Right cardiac atrium (tissue), 5 donors: ENCODE results near the gene TMEM9B. TPM values are rescaled to one million over a fixed set of nuclear protein-coding genes. Genes with fewer than 3 reads are reported as not detected.

Source experiments
- ATAC-seq, 2 donors: fragments of 200-7000 bp; cut with Tn5 transposase; one replicate each; pipeline versions ENCODE4 v1.8.0 to v1.9.1; 2020; ENCODE audit warnings: moderate library complexity in 2 of 2, mild to moderate bottlenecking in 1 of 2
- DNase-seq, 3 donors: peaks; one replicate each; pipeline ENCODE4 v3.0.0-alpha.2; 2020
- H3K27ac ChIP-seq: one replicate; pipeline ENCODE4 v1.5.1; 2013; ENCODE audit warnings: mild to moderate bottlenecking, low read length, control low read depth, moderate library complexity
- H3K27me3 ChIP-seq: one replicate; pipeline ENCODE4 v1.6.1; 2013; ENCODE audit not compliant: control insufficient read depth, insufficient read depth
- H3K4me1 ChIP-seq: one replicate; pipeline ENCODE4 v1.6.1; 2013; ENCODE audit warnings: low read length; ENCODE audit not compliant: control insufficient read depth, insufficient read depth
- H3K4me3 ChIP-seq: one replicate; pipeline ENCODE4 v1.5.1; 2013; ENCODE audit warnings: low read length, control low read depth
- H3K9me3 ChIP-seq: one replicate; pipeline ENCODE4 v1.6.1; 2013; ENCODE audit warnings: low read length; ENCODE audit not compliant: control insufficient read depth
- WGBS: extraction: QIAGEN DNeasy Blood & Tissue Kit; methylation state at CpG from one replicate; pipeline ENCODE4 v1.1.7; 2013; 5-methylcytosine and 5-hydroxymethylcytosine counted together
- intact Hi-C, 4 donors: fragments of 100-400 bp; cut with DNase I; formaldehyde crosslinking; loops; one replicate each; pipeline versions ENCODE4 v1.11.0 to v1.14.0; 2022 to 2023
- polyA plus RNA-seq: library from polyadenylated mRNA; stranded (reverse); fragments of 200-250 nt; gene quantifications from one replicate; pipeline ENCODE4 v1.2.3, GENCODE V29; 2013
- total RNA-seq, 4 donors: library from RNA; stranded (reverse); fragmentation: NEBNext Ultra II Directional; extraction: Animal tissue kit (Norgen Biotek cat#: 25700); gene quantifications; one replicate each; pipeline ENCODE4 v1.2.1, GENCODE V29; 2021
- donor health status: healthy with polysubstance abuse.
- donor health status: DM: no; HTN: yes; CAD: no.
- donor health status: DM: no; HTN: no; CAD: no.
- donor health status: DM: no; HTN: yes; CAD: no; lungs with severe emphysema.
- donor health status: DM: yes; HTN: yes; CAD: no.

TMEM9B gene
- total and polyA plus RNA-seq, 5 donors = 37.2 to 56.8 (median 41.5) TPM

DNA sequence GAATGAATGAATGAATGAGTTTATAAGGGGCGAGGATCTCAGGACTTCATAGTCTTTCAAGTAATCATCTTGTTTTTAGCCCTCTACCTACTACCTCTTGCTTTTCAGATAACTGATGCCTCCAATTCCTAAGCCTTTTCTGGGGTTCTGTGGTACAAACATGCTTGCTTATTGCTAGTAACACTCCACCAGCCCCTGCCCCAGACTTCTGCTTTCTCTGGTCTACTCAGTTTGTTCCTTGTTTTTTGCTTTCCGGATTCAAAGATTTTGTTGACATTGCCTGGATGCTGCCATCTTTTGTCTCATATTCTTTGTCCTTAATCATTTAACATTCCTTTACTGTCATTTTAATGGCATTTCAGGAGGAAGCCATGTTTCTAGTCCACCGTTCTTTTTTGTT lies 8.9 kb upstream of the TMEM9B start:
- WGBS = 72% methylated on average over 3 of the region's 3 CpGs
- intact Hi-C loops = no loop called here
- no peak for ATAC-seq

DNA sequence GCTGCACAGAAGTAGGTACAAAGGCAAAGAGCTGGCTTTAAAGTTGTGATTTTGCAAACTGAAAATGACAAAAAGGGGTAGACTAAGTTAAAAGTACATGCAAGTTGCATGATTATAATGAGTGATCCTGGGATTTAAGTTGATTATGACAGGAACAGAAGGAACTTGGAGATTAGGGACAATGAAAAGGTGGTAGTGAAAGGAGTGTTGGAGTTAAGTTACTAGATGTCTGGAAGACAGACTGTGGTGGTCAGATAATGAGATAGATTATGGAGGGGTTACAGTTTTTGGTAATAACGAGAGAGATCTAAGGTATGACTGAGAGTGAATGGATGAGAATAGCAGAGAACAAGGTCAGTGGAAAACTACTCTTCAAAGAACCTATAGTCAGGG lies 7.7 kb upstream of the TMEM9B start:
- intact Hi-C loops = no loop called here
- ATAC-seq = no peak
- WGBS = 76% methylated on average over 1 of the region's 1 CpG
- Histone ChIP-seq H3K27me3 (no peaks in the 10 kb centered on the region), H3K4me1 (no peaks in the 10 kb centered on the region), H3K4me3 (no peak overlapping the region), H3K27ac (no peak overlapping the region), H3K9me3 (no peaks in the 10 kb centered on the region)
- DNase-seq = no peak

More for the DNA sequence above, 8.9 kb upstream of the TMEM9B start:
- Histone ChIP-seq H3K27me3 (no peaks in the 10 kb centered on the region), H3K4me3 (no peak overlapping the region), H3K27ac (no peak overlapping the region), H3K4me1 (no peaks in the 10 kb centered on the region), H3K9me3 (no peaks in the 10 kb centered on the region)
- no peak for DNase-seq

DNA sequence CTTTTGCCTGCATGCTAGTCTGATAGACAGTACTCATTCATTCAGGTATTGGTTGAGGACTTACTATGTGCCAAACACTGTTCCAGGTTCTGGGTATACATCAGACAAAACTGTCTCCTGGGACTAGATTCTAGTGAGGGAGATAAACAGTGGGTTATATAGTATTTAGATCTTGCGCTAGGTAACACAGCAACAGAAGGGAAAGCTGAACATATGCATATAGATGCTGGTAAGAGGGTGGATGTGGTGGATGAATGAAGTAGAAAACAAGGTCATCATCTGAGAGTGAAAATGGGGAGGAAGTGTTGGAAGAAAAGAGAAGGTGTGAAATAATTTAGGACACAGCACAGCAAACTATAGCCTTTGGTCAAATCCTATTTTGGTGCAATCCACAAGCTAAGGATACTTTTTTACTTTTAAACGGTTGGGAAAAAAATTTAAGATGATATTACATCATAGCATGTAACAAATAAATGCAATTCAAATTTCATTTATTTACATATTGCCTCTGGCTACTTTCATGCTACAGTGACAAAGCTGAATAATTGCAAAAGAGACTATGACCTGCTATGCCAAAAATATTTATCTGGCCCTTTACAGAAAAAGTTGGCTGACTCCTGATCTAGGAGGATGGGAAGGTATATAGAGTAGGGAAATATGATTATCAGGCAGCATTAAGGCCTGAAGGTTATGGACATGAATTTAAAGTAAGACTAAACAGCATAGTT lies 7.1 kb upstream of the TMEM9B start:
- H3K9me3 ChIP-seq = no peaks in the 10 kb centered on the region
- H3K4me3 ChIP-seq = no peak overlapping the region
- H3K4me1 ChIP-seq = no peaks in the 10 kb centered on the region
- no peak overlapping the region for H3K27ac ChIP-seq
- DNase-seq = no peak
- intact Hi-C loops = no loop called here
- WGBS = 84% methylated on average over 2 of the region's 2 CpGs
- no peaks in the 10 kb centered on the region for H3K27me3 ChIP-seq
- no peak for ATAC-seq

DNA sequence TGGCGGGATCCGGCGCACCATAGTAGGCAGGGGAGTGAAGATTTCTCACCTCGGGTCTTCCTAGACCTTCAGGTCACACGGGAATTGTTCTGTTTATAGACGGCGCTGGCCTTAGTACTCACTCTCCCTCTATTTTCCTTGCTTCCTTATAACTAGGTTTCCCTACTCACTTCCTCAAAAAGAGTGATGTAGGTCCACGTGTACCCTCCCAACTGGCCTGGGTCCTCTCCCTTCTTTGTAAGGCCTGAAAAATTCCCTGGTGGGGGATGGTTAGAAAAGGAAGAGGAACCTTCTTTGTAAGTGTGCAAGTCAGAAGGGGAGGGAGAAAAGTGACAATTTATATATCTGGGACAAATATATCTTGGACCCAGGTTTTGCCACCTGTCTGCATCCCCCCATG lies 2.9 kb upstream of the TMEM9B start:
- WGBS = 83% methylated on average over 8 of the region's 8 CpGs
- Histone ChIP-seq H3K27ac (no peak overlapping the region), H3K4me3 (no peak overlapping the region), H3K4me1 (peaks cover 4% of the 10 kb centered on the region), H3K9me3 (no peaks in the 10 kb centered on the region), H3K27me3 (no peaks in the 10 kb centered on the region)
- intact Hi-C loops = no loop called here
- DNase-seq (peak in 1 of 3 donors; percentile 22), ATAC-seq (no peak)

DNA sequence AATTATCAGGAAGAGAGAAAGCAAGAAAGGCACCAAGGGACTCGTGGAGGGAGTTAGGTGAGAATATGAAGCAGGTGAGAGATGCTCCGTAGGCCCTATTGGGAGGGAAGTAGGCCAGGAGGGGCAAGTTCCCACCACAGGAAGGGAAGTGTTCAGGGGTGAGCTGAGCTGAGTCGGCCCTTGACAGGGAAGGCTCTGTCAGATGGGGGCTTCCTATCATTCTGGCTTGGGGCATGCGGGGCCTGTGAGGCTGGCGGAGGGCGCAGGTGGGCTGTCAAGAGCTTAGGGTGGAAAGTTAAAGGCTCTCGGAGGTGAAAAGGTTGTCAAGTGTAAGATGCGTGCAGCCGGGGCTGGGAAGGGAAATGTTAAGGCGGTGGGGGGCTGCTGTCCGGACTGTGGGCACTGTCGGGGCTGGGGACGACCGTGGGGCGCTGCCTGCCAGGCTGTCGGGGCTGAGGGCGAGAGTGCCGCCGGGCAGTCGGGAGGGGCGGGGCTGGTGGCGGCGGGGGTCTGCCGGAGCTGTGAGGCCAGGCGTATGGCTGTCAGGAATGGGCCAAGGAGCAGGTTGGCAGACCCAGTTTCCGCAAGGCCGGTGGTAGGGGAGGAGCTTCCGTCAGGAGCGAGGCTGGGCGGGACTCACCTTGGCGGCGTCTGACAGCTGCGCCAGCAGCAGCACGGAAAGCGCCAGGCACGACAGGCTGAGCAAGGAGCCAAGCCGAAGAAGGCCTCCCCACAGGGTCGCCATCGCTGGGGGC lies 496 bp downstream of the TMEM9B start:
- no peaks in the 10 kb centered on the region for H3K9me3 ChIP-seq
- no peaks in the 10 kb centered on the region for H3K27me3 ChIP-seq
- WGBS = 3% methylated on average over 39 of the region's 39 CpGs
- peak overlapping the region; percentile 73 for H3K27ac ChIP-seq
- H3K4me1 ChIP-seq = peaks cover 4% of the 10 kb centered on the region
- ATAC-seq (peak; percentile 79 to 83), DNase-seq (peak; percentile 81 to 91 (median 90))
- intact Hi-C loops = loop anchor here in 2 of 4 donors (5.0 kb wide), 2 partner anchors 51 to 276 kb away; partner anchors contain the start of gene AKIP1 (in 1 of the 2)
- H3K4me3 ChIP-seq = peak overlapping the region; percentile 52

DNA sequence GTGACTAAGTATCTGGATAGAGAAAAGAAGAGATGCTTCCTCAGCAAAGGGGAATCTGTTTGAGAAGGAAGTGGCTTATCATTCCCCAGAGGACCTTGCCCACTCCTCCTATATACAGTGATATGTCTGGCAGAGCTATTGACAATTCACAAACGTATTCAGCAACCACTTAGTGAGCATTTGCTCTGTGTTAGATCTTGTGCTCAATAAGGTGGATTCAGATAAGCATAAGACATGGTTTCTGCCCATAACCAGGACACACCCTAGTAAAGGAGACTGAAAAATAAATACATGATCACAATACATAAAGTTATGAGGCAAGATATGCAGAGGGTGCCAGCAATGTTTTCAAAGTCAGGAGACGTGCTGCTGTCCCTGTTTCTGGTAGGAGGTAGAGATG lies 1.4 kb downstream of the TMEM9B start:
- intact Hi-C loops = loop anchor here in 2 of 4 donors (5.0 kb wide), 2 partner anchors 51 to 276 kb away; partner anchors contain the start of gene AKIP1 (in 1 of the 2)
- Histone ChIP-seq H3K27me3 (no peaks in the 10 kb centered on the region), H3K4me3 (no peak overlapping the region), H3K27ac (no peak overlapping the region), H3K4me1 (peaks cover 4% of the 10 kb centered on the region), H3K9me3 (no peaks in the 10 kb centered on the region)
- ATAC-seq = no peak
- 24% methylated on average over 2 of the region's 2 CpGs for WGBS
- DNase-seq = no peak

DNA sequence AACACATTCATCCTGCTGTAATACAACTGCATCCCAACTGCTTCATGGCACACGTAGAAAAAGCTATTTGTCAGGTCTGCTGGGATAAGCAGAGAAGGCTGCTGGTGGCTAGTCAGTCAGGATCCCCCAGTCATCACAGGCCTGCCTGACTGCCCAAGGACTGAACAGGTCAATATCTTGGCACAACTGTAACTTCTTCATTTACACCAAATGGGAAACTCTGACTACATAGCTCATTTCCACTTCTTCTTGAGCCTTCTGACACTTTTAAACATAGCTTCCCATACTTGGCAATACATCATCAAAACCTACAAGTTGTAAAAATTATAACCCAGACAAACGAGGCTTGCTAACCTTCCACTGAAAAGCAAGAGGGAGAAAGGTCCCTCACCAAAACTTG lies 2.8 kb downstream of the TMEM9B start:
- intact Hi-C loops = loop anchor here in 2 of 4 donors (5.0 kb wide), 2 partner anchors 49 to 274 kb away; partner anchors contain the start of gene AKIP1 (in 1 of the 2)
- DNase-seq = no peak
- Histone ChIP-seq H3K27me3 (no peaks in the 10 kb centered on the region), H3K4me1 (peaks cover 4% of the 10 kb centered on the region), H3K27ac (no peak overlapping the region), H3K9me3 (no peaks in the 10 kb centered on the region), H3K4me3 (no peak overlapping the region)
- WGBS = 54% methylated on average over 2 of the region's 2 CpGs
- no peak for ATAC-seq

DNA sequence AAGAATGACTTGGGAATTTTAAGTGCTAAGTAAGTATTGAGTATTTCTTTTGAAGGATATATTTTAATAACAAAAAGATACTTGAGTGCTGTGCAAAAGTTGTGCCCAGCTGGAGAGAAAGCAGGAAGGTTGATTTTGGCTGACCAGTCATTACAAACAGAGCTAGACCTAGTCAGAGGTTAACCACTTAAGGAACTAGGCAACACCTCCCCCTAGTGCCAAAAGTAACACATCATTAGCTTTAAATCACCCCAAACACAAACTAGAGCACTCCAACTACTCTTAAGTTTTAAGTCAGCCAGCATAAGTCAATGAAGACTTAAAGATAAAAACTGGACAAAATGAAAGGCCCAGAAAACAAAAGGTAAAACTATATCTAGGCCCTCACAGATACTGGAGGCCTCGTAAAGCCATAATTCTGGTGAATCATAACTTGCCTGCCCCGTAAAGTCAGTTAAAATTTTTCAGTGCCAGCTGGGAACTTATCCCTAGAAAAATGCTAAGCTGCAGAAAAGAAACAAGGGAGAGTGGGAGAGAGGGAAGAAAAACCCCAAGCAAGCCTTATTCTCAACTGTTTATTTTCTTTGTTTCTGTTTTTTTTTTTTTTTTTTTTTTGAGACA lies 4.6 kb downstream of the TMEM9B start:
- no peak for DNase-seq

DNA sequence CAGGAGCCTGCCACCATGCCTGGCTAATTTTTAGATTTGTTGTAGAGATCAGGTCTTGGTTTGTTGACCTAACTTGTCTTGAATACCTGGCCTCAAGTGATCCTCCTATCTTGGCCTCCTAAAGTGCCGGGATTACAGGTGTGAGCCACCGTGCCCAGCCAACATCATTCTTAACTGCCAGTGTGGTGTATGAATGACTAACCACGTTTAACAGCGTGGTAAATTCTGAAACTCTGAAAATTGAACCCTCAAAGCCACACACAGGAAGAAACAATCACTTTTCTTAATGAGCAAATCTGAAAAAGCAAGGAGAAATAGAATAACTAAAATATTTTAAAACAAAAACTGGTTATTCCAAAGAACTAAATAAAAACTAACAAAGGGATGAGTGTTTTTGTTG lies 7.4 kb downstream of the TMEM9B start:
- ATAC-seq (no peak), DNase-seq (no peak)
- Histone ChIP-seq H3K4me3 (no peak overlapping the region), H3K9me3 (no peaks in the 10 kb centered on the region), H3K4me1 (no peaks in the 10 kb centered on the region), H3K27ac (no peak overlapping the region), H3K27me3 (no peaks in the 10 kb centered on the region)
- 90% methylated on average over 4 of the region's 4 CpGs for WGBS
- intact Hi-C loops = no loop called here

More for the DNA sequence above, 4.6 kb downstream of the TMEM9B start:
- 13% methylated on average over 2 of the region's 2 CpGs for WGBS
- no peaks in the 10 kb centered on the region for H3K27me3 ChIP-seq
- peak in 1 of 2 donors; percentile 19 for ATAC-seq
- no peaks in the 10 kb centered on the region for H3K9me3 ChIP-seq
- peaks cover 4% of the 10 kb centered on the region for H3K4me1 ChIP-seq
- intact Hi-C loops = loop anchor here in 2 of 4 donors (5.0 kb wide), 2 partner anchors 47 to 272 kb away; partner anchors contain the start of gene AKIP1 (in 1 of the 2)
- H3K27ac ChIP-seq = no peak overlapping the region
- no peak overlapping the region for H3K4me3 ChIP-seq

DNA sequence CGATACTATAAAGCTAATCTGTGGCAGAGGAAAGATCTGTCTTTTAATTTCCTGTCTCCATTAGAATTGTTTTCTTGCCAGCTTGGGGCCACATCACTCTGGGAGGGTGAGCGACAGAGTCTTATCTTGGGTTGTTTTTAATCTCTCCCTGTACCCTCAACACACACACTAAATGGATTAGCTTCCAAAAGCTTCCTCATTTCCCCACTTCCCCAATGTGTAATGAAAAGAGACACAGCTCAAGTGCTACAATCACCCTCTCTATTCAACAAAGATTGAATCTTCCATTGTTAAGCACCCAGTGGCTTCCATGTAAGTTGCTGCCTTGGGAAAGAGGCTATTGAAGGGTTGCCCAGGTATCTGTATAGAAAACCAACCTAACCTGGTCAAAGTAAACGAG lies 15.4 kb downstream of the TMEM9B start:
- DNase-seq = no peak
- Histone ChIP-seq H3K27ac (no peak overlapping the region), H3K4me1 (no peaks in the 10 kb centered on the region), H3K27me3 (no peaks in the 10 kb centered on the region), H3K4me3 (no peak overlapping the region), H3K9me3 (no peaks in the 10 kb centered on the region)
- intact Hi-C loops = no loop called here
- 46% methylated on average over 3 of the region's 3 CpGs for WGBS
- no peak for ATAC-seq
